Progenitor cell of endocrine pancreas (in vitro differentiated cells): ENCODE data around the gene SLC26A3. TPM values are rescaled to one million over a fixed set of nuclear protein-coding genes. Genes with fewer than 3 reads are reported as not detected.

Experiments used
- DNase-seq: peaks from one replicate; pipeline ENCODE4 v3.0.0; 2021; ENCODE audit warnings: low spot score; ENCODE audit not compliant: unreplicated experiment
- H3K27ac Mint-ChIP-seq: 2 replicates; pipeline ENCODE4 v1.8.0; 2021; ENCODE audit warnings: mild to moderate bottlenecking, moderate library complexity, mixed read lengths
- H3K27me3 Mint-ChIP-seq: 2 replicates; pipeline ENCODE4 v1.8.0; 2021; ENCODE audit warnings: mixed read lengths
- H3K36me3 Mint-ChIP-seq: 2 replicates; pipeline ENCODE4 v1.8.0; 2022; ENCODE audit warnings: mixed read lengths; ENCODE audit not compliant: insufficient read depth
- H3K4me1 Mint-ChIP-seq: 2 replicates; pipeline ENCODE4 v1.8.0; 2021; ENCODE audit warnings: low read depth, mixed read lengths
- H3K4me3 Mint-ChIP-seq: 2 replicates; pipeline ENCODE4 v1.8.0; 2021; ENCODE audit warnings: low read depth, mild to moderate bottlenecking, moderate library complexity, mixed read lengths
- H3K9me3 Mint-ChIP-seq: 2 replicates; pipeline ENCODE4 v1.8.0; 2021; ENCODE audit warnings: low read depth, mixed read lengths
- total RNA-seq: library from RNA; stranded (reverse); gene quantifications from 2 replicates; pipeline ENCODE4 v1.2.1, GENCODE V29; 2021
- TF ChIP-seq, protein P1 (sequence below): fragments of 200-600 bp; sonication (generic); IDR thresholded peaks from one replicate; pipeline ENCODE4 v1.5.0; 2021; ENCODE audit warnings: antibody characterized with exemption, mild to moderate bottlenecking; ENCODE audit not compliant: unreplicated experiment

The SLC26A3 gene
- total RNA-seq, 1 donor from 2014 or later, result 2.8 TPM

GRCh38 chr7:107809179-107809578, 6.2 kb upstream of the SLC26A3 start:
- DNase-seq, result no peak
- H3K4me1 Mint-ChIP-seq, result peaks cover 10% of the 10 kb centered on the region
- TF ChIP-seq, protein P1, sequence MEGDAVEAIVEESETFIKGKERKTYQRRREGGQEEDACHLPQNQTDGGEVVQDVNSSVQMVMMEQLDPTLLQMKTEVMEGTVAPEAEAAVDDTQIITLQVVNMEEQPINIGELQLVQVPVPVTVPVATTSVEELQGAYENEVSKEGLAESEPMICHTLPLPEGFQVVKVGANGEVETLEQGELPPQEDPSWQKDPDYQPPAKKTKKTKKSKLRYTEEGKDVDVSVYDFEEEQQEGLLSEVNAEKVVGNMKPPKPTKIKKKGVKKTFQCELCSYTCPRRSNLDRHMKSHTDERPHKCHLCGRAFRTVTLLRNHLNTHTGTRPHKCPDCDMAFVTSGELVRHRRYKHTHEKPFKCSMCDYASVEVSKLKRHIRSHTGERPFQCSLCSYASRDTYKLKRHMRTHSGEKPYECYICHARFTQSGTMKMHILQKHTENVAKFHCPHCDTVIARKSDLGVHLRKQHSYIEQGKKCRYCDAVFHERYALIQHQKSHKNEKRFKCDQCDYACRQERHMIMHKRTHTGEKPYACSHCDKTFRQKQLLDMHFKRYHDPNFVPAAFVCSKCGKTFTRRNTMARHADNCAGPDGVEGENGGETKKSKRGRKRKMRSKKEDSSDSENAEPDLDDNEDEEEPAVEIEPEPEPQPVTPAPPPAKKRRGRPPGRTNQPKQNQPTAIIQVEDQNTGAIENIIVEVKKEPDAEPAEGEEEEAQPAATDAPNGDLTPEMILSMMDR, result no peak
- no peak overlapping the region for H3K4me3 Mint-ChIP-seq
- H3K27ac Mint-ChIP-seq, result no peak overlapping the region
- peaks cover 4% of the 10 kb centered on the region for H3K36me3 Mint-ChIP-seq
- H3K27me3 Mint-ChIP-seq, result no peaks in the 10 kb centered on the region
- peaks cover 18% of the 10 kb centered on the region for H3K9me3 Mint-ChIP-seq

DNA sequence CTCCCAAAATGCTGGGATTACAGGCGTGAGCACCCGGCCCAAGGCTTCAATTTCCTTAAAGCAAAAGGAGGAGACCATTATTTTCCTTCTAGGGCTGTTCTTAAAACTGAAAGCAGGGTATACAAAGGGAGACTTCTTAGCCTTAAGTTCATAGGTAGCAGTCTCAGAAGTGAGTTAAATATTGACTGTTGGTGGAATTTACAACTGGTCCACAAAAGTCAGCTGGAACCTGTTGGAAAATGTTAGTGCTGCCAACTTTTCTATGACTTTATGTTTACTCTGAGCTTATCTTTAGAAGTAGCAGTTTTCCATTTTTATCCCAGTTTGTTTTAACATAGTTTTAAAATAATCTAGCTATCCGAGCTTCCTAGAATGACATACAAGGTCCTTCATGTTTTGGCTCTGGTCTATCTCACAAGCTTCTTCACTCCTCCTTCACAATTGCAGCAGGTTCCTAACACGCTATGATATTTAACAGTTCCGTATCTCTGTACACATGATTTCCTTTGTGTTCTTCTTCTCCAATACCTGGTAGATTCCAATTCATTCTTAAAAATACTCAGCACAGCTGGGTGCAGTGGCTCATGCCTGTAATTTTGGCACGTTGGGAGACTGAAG, 3.3 kb downstream of the SLC26A3 start:
- H3K4me1 Mint-ChIP-seq, result peaks cover 26% of the 10 kb centered on the region
- H3K36me3 Mint-ChIP-seq, result peaks cover 3% of the 10 kb centered on the region
- TF ChIP-seq, protein P1, result no peak
- no peak overlapping the region for H3K4me3 Mint-ChIP-seq
- no peak overlapping the region for H3K27ac Mint-ChIP-seq
- H3K9me3 Mint-ChIP-seq, result peaks cover 20% of the 10 kb centered on the region
- no peak for DNase-seq
- no peaks in the 10 kb centered on the region for H3K27me3 Mint-ChIP-seq

DNA sequence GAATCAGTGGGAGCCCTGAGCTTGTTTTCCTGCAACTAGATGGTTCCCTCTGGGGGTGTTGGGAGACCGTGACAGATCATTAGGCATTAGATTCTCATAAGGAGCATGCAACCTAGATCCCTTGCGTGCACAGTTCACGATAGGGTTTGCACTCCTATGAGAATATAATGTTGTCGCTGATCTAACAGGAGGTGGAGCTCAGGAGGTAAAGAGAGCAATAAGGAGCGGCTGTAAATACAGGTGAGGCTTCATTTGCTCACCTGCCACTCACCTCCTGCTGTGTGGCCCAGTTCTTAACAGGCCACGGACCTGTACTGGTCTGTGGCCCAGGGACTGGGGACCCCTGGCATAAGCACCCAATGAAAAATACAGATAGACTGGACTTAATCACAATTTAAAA, 10.7 kb downstream of the SLC26A3 start:
- peaks cover 7% of the 10 kb centered on the region for H3K9me3 Mint-ChIP-seq
- TF ChIP-seq, protein P1, result no peak
- no peak for DNase-seq

DNA sequence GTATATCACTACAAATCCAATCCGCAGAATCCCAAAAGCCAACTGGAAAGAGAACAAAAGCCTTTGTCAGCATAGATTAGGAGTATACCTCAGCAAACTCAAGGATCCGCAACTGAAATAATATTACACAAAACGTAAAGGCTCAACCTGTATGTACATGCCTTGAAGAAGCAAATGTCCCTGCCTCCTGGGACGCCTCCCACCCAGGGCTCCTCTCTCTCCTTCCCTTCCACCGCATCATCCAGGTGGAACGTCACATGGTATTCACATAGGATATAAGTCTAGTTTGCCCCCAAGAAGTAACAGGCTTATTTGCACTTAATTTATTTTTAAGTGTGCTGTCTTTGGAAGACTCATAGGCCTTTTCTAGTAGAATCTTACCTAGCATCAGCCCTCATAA, 13.4 kb downstream of the SLC26A3 start:
- Mint-ChIP-seq H3K4me3 (no peak overlapping the region), H3K36me3 (peaks cover 6% of the 10 kb centered on the region), H3K9me3 (peaks cover 7% of the 10 kb centered on the region), H3K27ac (no peak overlapping the region), H3K4me1 (no peaks in the 10 kb centered on the region), H3K27me3 (peaks cover 3% of the 10 kb centered on the region)
- DNase-seq, result no peak
- TF ChIP-seq, protein P1, result no peak

More for the DNA sequence above, 10.7 kb downstream of the SLC26A3 start:
- Mint-ChIP-seq H3K27ac (no peak overlapping the region), H3K36me3 (peaks cover 6% of the 10 kb centered on the region), H3K4me3 (no peak overlapping the region), H3K4me1 (peaks cover 4% of the 10 kb centered on the region), H3K27me3 (no peaks in the 10 kb centered on the region)

- Mint-ChIP-seq H3K36me3 (peaks cover 6% of the 10 kb centered on the region), H3K27ac (no peak overlapping the region)
- TF ChIP-seq, protein P1, result no peak
Observed at GRCh38 chr7:107788662-107789061, 14.4 kb downstream of the SLC26A3 start.

More at GRCh38 chr7:107788662-107789061, 14.4 kb downstream of the SLC26A3 start:
- Mint-ChIP-seq H3K4me1 (no peaks in the 10 kb centered on the region), H3K9me3 (peaks cover 7% of the 10 kb centered on the region), H3K4me3 (no peak overlapping the region), H3K27me3 (peaks cover 3% of the 10 kb centered on the region)
- no peak for DNase-seq
